HepG2 (cell line): ENCODE measurements around the gene GPS1. TPM values are rescaled to one million over a fixed set of nuclear protein-coding genes. Genes with fewer than 3 reads are reported as not detected.

Experiments
- CBX5 ChIP-seq: sonication (generic); formaldehyde crosslinking; IDR thresholded peaks from 2 replicates; pipeline ENCODE4 v1.4.0; 2020; ENCODE audit warnings: missing genetic modification reagents, borderline replicate concordance
- FOXO1 ChIP-seq: sonication (generic); formaldehyde crosslinking; IDR thresholded peaks from 2 replicates; pipeline ENCODE4 v1.4.0; 2020; ENCODE audit warnings: missing genetic modification reagents
- FUBP1 ChIP-seq: sonication (generic); formaldehyde crosslinking; IDR thresholded peaks from 2 replicates; pipeline ENCODE4 v1.5.1; 2020; ENCODE audit warnings: missing genetic modification reagents, mild to moderate bottlenecking, borderline replicate concordance
- HDAC1 ChIP-seq: sonication (generic); formaldehyde crosslinking; IDR thresholded peaks from 2 replicates; pipeline ENCODE4 v1.5.1; 2020; ENCODE audit warnings: mild to moderate bottlenecking, missing genetic modification reagents
- HNRNPL ChIP-seq: fragments of 200-400 bp; formaldehyde crosslinking; IDR thresholded peaks from 2 replicates; pipeline ENCODE4 v1.6.1; 2017; ENCODE audit warnings: mild to moderate bottlenecking, low read depth, low read length
- MTF2 ChIP-seq: sonication (generic); formaldehyde crosslinking; IDR thresholded peaks from 2 replicates; pipeline ENCODE4 v1.5.0; 2020; ENCODE audit warnings: missing genetic modification reagents, borderline replicate concordance
- NR0B2 ChIP-seq: sonication (generic); formaldehyde crosslinking; IDR thresholded peaks from 2 replicates; pipeline ENCODE4 v1.4.0; 2020; ENCODE audit warnings: mild to moderate bottlenecking, missing genetic modification reagents
- NR3C1 ChIP-seq: sonication (generic); formaldehyde crosslinking; IDR thresholded peaks from 2 replicates; pipeline ENCODE4 v1.4.0; 2020; ENCODE audit warnings: missing genetic modification reagents
- PRPF4 ChIP-seq: fragments of 200-400 bp; formaldehyde crosslinking; IDR thresholded peaks from 2 replicates; pipeline ENCODE4 v1.6.1; 2016; ENCODE audit warnings: low read length, low read depth; ENCODE audit not compliant: poor library complexity, severe bottlenecking
- RELA ChIP-seq: sonication (generic); formaldehyde crosslinking; IDR thresholded peaks from 2 replicates; pipeline ENCODE4 v1.4.0; 2020; ENCODE audit warnings: missing genetic modification reagents
- SP1 ChIP-seq, 2 experiments: fragments of 450-650 bp in 1 of 2; sonication (generic) in 1 of 2; formaldehyde crosslinking in 1 of 2; IDR thresholded peaks; 2 replicates each; pipeline versions ENCODE4 v1.4.0 to v1.6.1; 2016 to 2020; ENCODE audit warnings: missing genetic modification reagents in 1 of 2
- ZBTB10 ChIP-seq: sonication (generic); formaldehyde crosslinking; IDR thresholded peaks from 2 replicates; pipeline ENCODE4 v1.4.0; 2020; ENCODE audit warnings: missing genetic modification reagents, borderline replicate concordance
- ZBTB49 ChIP-seq: sonication (generic); formaldehyde crosslinking; IDR thresholded peaks from 2 replicates; pipeline ENCODE4 v1.4.0; 2020; ENCODE audit warnings: missing genetic modification reagents, borderline replicate concordance
- ZFYVE20 ChIP-seq: sonication (generic); formaldehyde crosslinking; IDR thresholded peaks from 2 replicates; pipeline ENCODE4 v1.8.0; 2023; ENCODE audit warnings: low read depth, mild to moderate bottlenecking, moderate library complexity, missing genetic modification reagents, borderline replicate concordance
- ZHX1 ChIP-seq: sonication (generic); formaldehyde crosslinking; IDR thresholded peaks from 2 replicates; pipeline ENCODE4 v1.8.1; 2022; ENCODE audit warnings: low read depth, mild to moderate bottlenecking, missing genetic modification reagents
- ZNF552 ChIP-seq: sonication (generic); formaldehyde crosslinking; IDR thresholded peaks from 2 replicates; pipeline ENCODE4 v1.9.0; 2022; ENCODE audit warnings: missing genetic modification reagents, mild to moderate bottlenecking, borderline replicate concordance
- ZNF749 ChIP-seq: sonication (generic); formaldehyde crosslinking; IDR thresholded peaks from 2 replicates; pipeline ENCODE4 v1.8.0; 2022; ENCODE audit warnings: mild to moderate bottlenecking, missing genetic modification reagents, moderate library complexity, borderline replicate concordance
- polyA plus RNA-seq, 8 experiments: library from polyadenylated mRNA; depleted of rRNA in 3 of 8; stranded (reverse) in 7 of 8; unstranded in 1 of 8; fragments of >200 nt; fragmentation: Illumina TruSeq in 4 of 8; extraction: Trizol in 4 of 8; gene quantifications; 2 replicates each; pipeline versions ENCODE4 v1.2.1 to v1.2.3, GENCODE V29; 2011 to 2016; ENCODE audit warnings: low read depth in 4 of 8, missing spikeins in 1 of 8, mixed read lengths in 1 of 8; ENCODE audit not compliant: insufficient read depth in 1 of 8
- total RNA-seq, 5 experiments: library from RNA; depleted of rRNA; stranded (reverse); fragments of >200 nt; fragmentation: Illumina TruSeq; extraction: Trizol; gene quantifications; 2 replicates each; pipeline ENCODE4 v1.2.3, GENCODE V29; 2016; ENCODE audit warnings: low read depth in 1 of 5

GPS1 gene
- total and polyA plus RNA-seq, 2 of the 13 experiments (the other 11 are each of a cell fraction or from before 2014, with no cell fraction given): 124 to 128 TPM

GRCh38 chr17:82023447-82024241, 28.1 kb upstream of the GPS1 start (continued):
- TF ChIP-seq FUBP1 (CRISPR knock-in tag): no peak
- no peak for TF ChIP-seq ZBTB49
- peak; percentile 25; the same call in 1 of the 2 replicates for TF ChIP-seq HDAC1 (CRISPR knock-in tag)
- TF ChIP-seq RELA (CRISPR knock-in tag): 0 out of 2 replicates have a peak, but pooled peaks have one; percentile 17
- no peak for TF ChIP-seq ZBTB10 (CRISPR knock-in tag)
- 0 out of 2 replicates have a peak, but pooled peaks have one; percentile 35 for TF ChIP-seq ZHX1 (CRISPR knock-in tag)
- peak; percentile 51 for TF ChIP-seq ZNF552 (CRISPR knock-in tag)
- no peak for TF ChIP-seq MTF2 (CRISPR knock-in tag)
- TF ChIP-seq HNRNPL: 0 out of 2 replicates have a peak, but pooled peaks have one; percentile 38
- TF ChIP-seq NR3C1 (CRISPR knock-in tag): no peak
- TF ChIP-seq FOXO1: no peak
- no peak for TF ChIP-seq SP1 (IDR thresholded peaks at IDR 0.05)
- TF ChIP-seq SP1 (CRISPR knock-in tag; IDR thresholded peaks at IDR 0.05): no peak
- no peak for TF ChIP-seq ZNF749 (CRISPR knock-in tag)
- no peak for TF ChIP-seq ZFYVE20
- no peak for TF ChIP-seq PRPF4
- TF ChIP-seq NR0B2 (CRISPR knock-in tag): no peak; the same call in 1 of the 2 replicates
- TF ChIP-seq CBX5 (CRISPR knock-in tag): no peak
